Common myeloid progenitor, CD34-positive (primary cell): ENCODE results near the gene GTPBP10.

Source experiments
- CTCF ChIA-PET: fragments of 350-600 bp; sonication (Branson Sonifier 250); formaldehyde crosslinking; loops from one replicate; lab custom pipeline; 2021; ENCODE audit warnings: antibody characterized with exemption; lab: Charles Lee
- POLR2A ChIA-PET: fragments of 350-600 bp; sonication (Branson Sonifier 250); formaldehyde crosslinking; loops from one replicate; lab custom pipeline; 2021; ENCODE audit warnings: antibody characterized with exemption; lab: Charles Lee
- DNase-seq, 3 donors: peaks; one replicate each; pipeline versions ENCODE4 v3.0.0 to v3.0.0-alpha.2; 2013
- H3K27ac ChIP-seq, 2 experiments: 1 replicate in 1 of 2; 2 replicates in 1 of 2; pipeline ENCODE4 v1.7.0; 2013; ENCODE audit warnings: inconsistent platforms in 2 of 2, low read length in 2 of 2, mild to moderate bottlenecking in 2 of 2, low read depth in 1 of 2, moderate library complexity in 1 of 2; ENCODE audit not compliant: severe bottlenecking in 2 of 2, insufficient read depth in 1 of 2, poor library complexity in 1 of 2
- H3K27me3 ChIP-seq, 5 experiments: replicated peaks in 2 of 5; 1 replicate in 3 of 5; 2 replicates in 2 of 5; pipeline versions ENCODE4 v1.6.1 to v1.7.0; 2013; ENCODE audit warnings: low read length in 4 of 5, mild to moderate bottlenecking in 2 of 5, moderate library complexity in 2 of 5, inconsistent platforms in 1 of 5; ENCODE audit not compliant: insufficient read depth in 5 of 5, control insufficient read depth in 4 of 5
- H3K36me3 ChIP-seq, 4 experiments: 1 replicate in 2 of 4; 2 replicates in 2 of 4; pipeline versions ENCODE4 v1.6.1 to v1.7.0; 2013; ENCODE audit warnings: low read length in 3 of 4, control low read depth in 1 of 4, mild to moderate bottlenecking in 1 of 4; ENCODE audit not compliant: control insufficient read depth in 4 of 4, insufficient read depth in 4 of 4
- H3K4me1 ChIP-seq, 4 experiments: 1 replicate in 3 of 4; 2 replicates in 1 of 4; pipeline versions ENCODE4 v1.6.1 to v1.7.1; 2013; ENCODE audit warnings: low read length in 3 of 4, mild to moderate bottlenecking in 3 of 4, control low read depth in 1 of 4, inconsistent platforms in 1 of 4, moderate library complexity in 1 of 4; ENCODE audit not compliant: control insufficient read depth in 4 of 4, insufficient read depth in 4 of 4; ENCODE audit errors: control extremely low read depth in 1 of 4
- H3K4me3 ChIP-seq, 7 experiments: 1 replicate in 4 of 7; 2 replicates in 3 of 7; pipeline versions ENCODE4 v1.5.1 to v1.7.0; 2013; ENCODE audit warnings: mild to moderate bottlenecking in 7 of 7, low read length in 6 of 7, moderate library complexity in 6 of 7, inconsistent platforms in 2 of 7, low read depth in 2 of 7, control low read depth in 1 of 7; ENCODE audit not compliant: insufficient read depth in 4 of 7, control insufficient read depth in 1 of 7; ENCODE audit errors: extremely low read depth in 1 of 7
- H3K9me3 ChIP-seq, 5 experiments: 1 replicate in 4 of 5; 2 replicates in 1 of 5; pipeline versions ENCODE4 v1.6.1 to v1.7.1; 2013; ENCODE audit warnings: low read length in 4 of 5, mild to moderate bottlenecking in 2 of 5, inconsistent platforms in 1 of 5, low read depth in 1 of 5, moderate library complexity in 1 of 5; ENCODE audit not compliant: control insufficient read depth in 4 of 5, insufficient read depth in 2 of 5; ENCODE audit errors: control extremely low read depth in 1 of 5
- WGBS: methylation state at CpG from one replicate; pipeline ENCODE4 v1.1.5; 2013; ENCODE audit not compliant: insufficient coverage; 5-methylcytosine and 5-hydroxymethylcytosine counted together

Gene GTPBP10

GRCh38 chr7:90421651-90422050 is 75.1 kb downstream of the GTPBP10 start:
- no peaks in the 10 kb centered on the region for H3K36me3 ChIP-seq
- no peak overlapping the region for H3K4me3 ChIP-seq
- 97% methylated on average over 5 of the region's 6 CpGs for WGBS
- H3K27me3 ChIP-seq: no peaks in the 10 kb centered on the region
- DNase-seq: no peak
- no peaks in the 10 kb centered on the region for H3K4me1 ChIP-seq
- no peak overlapping the region for H3K27ac ChIP-seq
- POLR2A ChIA-PET: no interaction called here
- CTCF ChIA-PET: interaction anchor here (1.0 to 1.8 kb wide), 3 partner anchors 8 to 269 kb away, joined by 3 to 4 read pairs (median 4); no protein-coding TSS in a partner anchor
- no peaks in the 10 kb centered on the region for H3K9me3 ChIP-seq

DNA sequence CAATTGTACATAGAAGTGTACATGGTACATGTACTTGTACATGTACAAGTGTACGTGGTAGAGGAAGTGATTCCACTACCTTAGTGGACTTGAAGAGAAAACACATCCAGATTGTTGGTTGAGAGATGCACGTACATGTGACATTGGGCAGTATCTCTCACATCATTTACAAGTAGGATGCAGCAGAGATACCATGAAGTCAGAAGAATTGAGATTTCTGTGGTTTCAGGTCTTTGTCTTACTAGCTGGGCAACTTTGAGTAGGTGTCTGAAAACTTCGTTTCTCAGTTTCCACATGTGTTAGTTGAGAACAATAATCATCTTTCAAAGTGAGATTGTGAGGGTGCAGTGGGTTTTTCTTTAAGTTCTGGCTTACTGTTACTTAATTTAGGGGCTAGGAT is 78.2 kb downstream of the GTPBP10 start:
- Histone ChIP-seq H3K4me1 (no peaks in the 10 kb centered on the region), H3K27ac (no peak overlapping the region), H3K27me3 (no peaks in the 10 kb centered on the region), H3K9me3 (no peaks in the 10 kb centered on the region), H3K4me3 (no peak overlapping the region), H3K36me3 (no peaks in the 10 kb centered on the region)
- CTCF ChIA-PET: interaction anchor here (1.0 to 3.6 kb wide), 3 partner anchors 18 to 271 kb away, joined by 3 to 24 read pairs (median 4); partner anchors contain the start of gene STEAP1
- DNase-seq: no peak
- POLR2A ChIA-PET: interaction anchor here (0.6 kb wide), 1 partner anchor 59 kb away, joined by 4 read pairs; no protein-coding TSS in a partner anchor
- 95% methylated on average over 2 of the region's 3 CpGs for WGBS

DNA sequence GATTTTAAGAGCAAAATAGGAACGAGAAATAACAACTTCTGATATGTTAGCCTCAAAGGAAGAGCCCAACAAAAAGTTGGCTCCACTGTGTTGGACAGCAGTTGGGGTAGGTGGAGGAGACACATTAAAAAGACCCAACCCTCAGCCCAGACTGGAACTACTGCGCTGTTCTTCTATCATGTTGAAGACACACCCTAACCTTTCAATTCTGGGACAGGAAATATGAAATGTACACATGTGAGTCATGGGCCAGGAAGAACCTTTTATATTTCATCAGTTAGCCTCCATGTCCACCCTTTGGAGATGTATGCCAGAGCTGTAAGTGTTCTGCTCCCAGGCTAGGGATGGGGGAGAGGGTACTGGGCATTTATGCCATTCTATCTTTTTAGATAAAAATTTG is 78.9 kb downstream of the GTPBP10 start:
- DNase-seq: no peak
- CTCF ChIA-PET: interaction anchor here (3.6 to 6.5 kb wide), 3 partner anchors 9 to 272 kb away, joined by 24 to 50 read pairs (median 35); partner anchors contain the start of gene STEAP1

DNA sequence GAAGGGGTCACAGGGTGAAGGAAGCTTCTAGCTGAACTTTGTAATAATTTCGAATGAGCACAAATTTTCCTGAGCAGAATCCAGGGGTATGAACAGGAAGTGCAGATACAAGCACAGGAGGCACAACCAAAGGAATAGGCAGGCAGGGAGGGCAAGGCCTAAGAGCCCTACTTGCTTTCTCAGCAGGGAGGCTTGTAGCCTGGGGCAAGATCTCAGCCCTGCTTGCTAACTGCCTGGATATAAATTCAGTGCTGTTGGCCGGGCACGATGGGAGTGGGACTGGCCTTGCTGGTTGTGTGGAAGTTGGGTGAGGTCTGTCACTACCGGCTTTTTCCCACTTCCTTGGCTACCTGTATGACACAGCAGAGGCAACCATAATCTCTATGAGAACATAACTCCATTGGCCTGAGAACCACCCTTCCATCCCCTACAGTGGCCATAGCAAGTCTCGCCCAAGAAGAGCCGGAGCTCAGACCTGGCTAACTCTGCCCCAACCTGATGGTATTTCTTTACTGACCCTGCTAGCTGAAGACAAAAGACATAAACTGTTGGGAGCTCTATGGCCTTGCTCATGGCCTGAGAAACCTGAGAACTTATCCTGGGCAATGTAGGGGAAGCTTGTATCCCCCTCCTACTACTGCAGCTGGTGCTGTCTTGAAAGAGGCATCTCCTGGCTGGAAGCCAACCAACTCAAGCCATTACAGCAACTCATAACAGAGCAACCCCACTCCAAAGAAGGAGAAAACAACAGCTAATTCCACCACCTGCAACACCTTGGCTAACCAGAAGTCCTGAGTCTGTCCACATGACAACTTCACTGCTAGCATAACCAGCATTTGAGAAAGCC is 84.3 kb downstream of the GTPBP10 start:
- Histone ChIP-seq H3K27me3 (no peaks in the 10 kb centered on the region), H3K4me1 (no peaks in the 10 kb centered on the region), H3K27ac (no peak overlapping the region), H3K9me3 (peaks cover 0 to 19% (median 14%) of the 10 kb centered on the region in 5 experiments), H3K36me3 (no peaks in the 10 kb centered on the region), H3K4me3 (no peak overlapping the region)
- CTCF ChIA-PET: interaction anchor here (0.8 to 6.5 kb wide), 7 partner anchors 11 to 277 kb away, joined by 3 to 50 read pairs (median 11); no protein-coding TSS in a partner anchor
- 100% methylated on average over 3 of the region's 6 CpGs for WGBS
- POLR2A ChIA-PET: no interaction called here
- no peak for DNase-seq

More for the DNA sequence above, 78.9 kb downstream of the GTPBP10 start:
- Histone ChIP-seq H3K27me3 (no peaks in the 10 kb centered on the region), H3K9me3 (no peaks in the 10 kb centered on the region), H3K36me3 (no peaks in the 10 kb centered on the region), H3K27ac (no peak overlapping the region), H3K4me1 (no peaks in the 10 kb centered on the region), H3K4me3 (no peak overlapping the region)
- WGBS: 41% methylated on average over 2 of the region's 2 CpGs
- POLR2A ChIA-PET: no interaction called here

- ChIA-PET POLR2A (no interaction called here), CTCF (interaction anchor here (0.6 to 4.5 kb wide), 3 partner anchors 23 to 132 kb away, joined by 4 to 16 read pairs (median 4); no protein-coding TSS in a partner anchor)
- Histone ChIP-seq H3K4me1 (no peaks in the 10 kb centered on the region), H3K27me3 (no peaks in the 10 kb centered on the region), H3K4me3 (no peak overlapping the region), H3K36me3 (no peaks in the 10 kb centered on the region), H3K9me3 (peaks cover 0 to 19% (median 14%) of the 10 kb centered on the region in 5 experiments), H3K27ac (no peak overlapping the region)
- DNase-seq: no peak
- WGBS: 92% methylated on average over 6 of the region's 10 CpGs
These were observed 86.2 kb downstream of the GTPBP10 start for GRCh38 chr7:90432752-90433151.

DNA sequence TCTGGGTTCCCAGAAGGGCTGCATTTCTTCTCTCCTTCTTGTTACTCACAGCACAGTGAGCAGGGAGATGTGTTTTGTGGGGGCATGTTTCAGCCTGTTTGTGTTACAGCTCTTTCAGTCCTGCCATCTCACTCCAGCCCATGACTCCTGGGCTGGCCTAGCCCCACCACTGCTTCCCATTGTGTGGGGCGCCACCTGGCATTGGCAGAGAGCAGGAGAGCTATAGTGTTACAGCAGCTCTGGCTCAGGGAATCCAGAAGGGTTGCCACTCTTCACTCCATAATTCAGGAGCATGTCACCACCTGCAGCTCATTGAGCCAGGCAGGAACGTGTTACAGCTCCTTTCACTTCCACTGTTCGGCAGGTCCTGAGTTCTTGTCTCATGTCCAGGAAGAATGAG is 86.7 kb downstream of the GTPBP10 start:
- DNase-seq: no peak
- 100% methylated on average over 2 of the region's 3 CpGs for WGBS
- H3K27ac ChIP-seq: no peak overlapping the region
- ChIA-PET CTCF (interaction anchor here (1.8 to 4.5 kb wide), 2 partner anchors 22 to 121 kb away, joined by 4 to 16 read pairs; no protein-coding TSS in a partner anchor), POLR2A (no interaction called here)
- no peaks in the 10 kb centered on the region for H3K4me1 ChIP-seq
- H3K9me3 ChIP-seq: peaks cover 0 to 19% (median 14%) of the 10 kb centered on the region in 5 experiments
- no peaks in the 10 kb centered on the region for H3K36me3 ChIP-seq
- H3K27me3 ChIP-seq: no peaks in the 10 kb centered on the region
- no peak overlapping the region for H3K4me3 ChIP-seq
